ENCODE data around the gene ZFAND2B.

- TF ChIP-seq POLR2AphosphoS5 (IDR thresholded peaks at IDR 0.05; ENCODE audit: low read depth, low read length) (no peak), POLR2A (IDR thresholded peaks at IDR 0.05; ENCODE audit: low read depth, low read length) (no peak), TAF1 (IDR thresholded peaks at IDR 0.05; ENCODE audit: low read depth, low read length) (no peak), PAX5 (IDR thresholded peaks at IDR 0.05; ENCODE audit: insufficient read depth, low read length, severe bottlenecking) (no peak), SPI1 (IDR thresholded peaks at IDR 0.05; ENCODE audit: low read depth, low read length) (0 out of 2 replicates have a peak, but pooled peaks have one; percentile 17), POU2F2 (IDR thresholded peaks at IDR 0.05; ENCODE audit: low read depth, low read length) (no peak)
Observed at GRCh38 chr2:219251656-219252055, 45.1 kb downstream of the ZFAND2B start.
